WTC11 (cell line): Measurements from ENCODE around the gene GNG8. TPM values are rescaled to one million over a fixed set of nuclear protein-coding genes. Genes with fewer than 3 reads are reported as not detected.

ENCODE experiments used
- ATAC-seq: fragments of 200-7000 bp; cut with Tn5 transposase; 2 replicates; pipeline ENCODE4 v1.10.0; 2021; ENCODE audit warnings: mild to moderate bottlenecking, moderate library complexity
- CTCF ChIA-PET: fragments of 300-600 bp; sonication (Branson Sonifier 250); formaldehyde crosslinking; loops from one replicate; lab custom pipeline; 2021; ENCODE audit warnings: antibody characterized with exemption; lab: Charles Lee
- POLR2A ChIA-PET: fragments of 350-600 bp; sonication (Branson Sonifier 250); formaldehyde crosslinking; loops from one replicate; lab custom pipeline; 2021; ENCODE audit warnings: antibody characterized with exemption; lab: Charles Lee
- DNase-seq: peaks from one replicate; pipeline ENCODE4 v3.0.0; 2021; ENCODE audit warnings: low spot score
- H3K27ac Mint-ChIP-seq: 2 replicates; pipeline ENCODE4 v1.8.0; 2021; ENCODE audit warnings: mixed read lengths
- H3K27me3 Mint-ChIP-seq: 2 replicates; pipeline ENCODE4 v1.8.0; 2021; ENCODE audit warnings: low read depth, mild to moderate bottlenecking, moderate library complexity, mixed read lengths
- H3K36me3 Mint-ChIP-seq: 2 replicates; pipeline ENCODE4 v1.8.0; 2021; ENCODE audit warnings: mixed read lengths
- H3K4me1 Mint-ChIP-seq: 2 replicates; pipeline ENCODE4 v1.8.0; 2022; ENCODE audit warnings: mixed read lengths
- H3K4me3 Mint-ChIP-seq: 2 replicates; pipeline ENCODE4 v1.8.0; 2021; ENCODE audit warnings: mild to moderate bottlenecking, moderate library complexity, mixed read lengths
- H3K9me3 Mint-ChIP-seq: 2 replicates; pipeline ENCODE4 v1.8.0; 2021; ENCODE audit warnings: mixed read lengths
- CTCF ChIP-seq: fragments of 200-600 bp; IDR thresholded peaks from 2 replicates; pipeline ENCODE4 v1.8.0; 2022; ENCODE audit warnings: antibody characterized with exemption
- EMX1 ChIP-seq: fragments of 250-450 bp; sonication (Bioruptor Pico); IDR thresholded peaks from 2 replicates; pipeline ENCODE4 v1.8.0; 2021; ENCODE audit warnings: mild to moderate bottlenecking
- FOXJ3 ChIP-seq: sonication (generic); formaldehyde crosslinking; IDR thresholded peaks from 2 replicates; pipeline ENCODE4 v1.9.0; 2021; ENCODE audit warnings: missing genetic modification reagents, mild to moderate bottlenecking, borderline replicate concordance
- FOXP1 ChIP-seq: sonication (generic); formaldehyde crosslinking; IDR thresholded peaks from 2 replicates; pipeline ENCODE4 v1.8.0; 2022; ENCODE audit warnings: missing genetic modification reagents, mild to moderate bottlenecking, moderate library complexity, borderline replicate concordance
- FOXP4 ChIP-seq: sonication (generic); formaldehyde crosslinking; IDR thresholded peaks from 2 replicates; pipeline ENCODE4 v1.8.0; 2022; ENCODE audit warnings: mild to moderate bottlenecking, missing genetic modification reagents
- GTF2I ChIP-seq: fragments of 250-450 bp; sonication (Bioruptor Pico); conservative IDR thresholded peaks from 2 replicates; pipeline ENCODE4 v1.4.0; 2021; ENCODE audit warnings: mild to moderate bottlenecking
- HMGXB4 ChIP-seq: sonication (generic); formaldehyde crosslinking; IDR thresholded peaks from 2 replicates; pipeline ENCODE4 v1.8.1; 2023; ENCODE audit warnings: mild to moderate bottlenecking, moderate library complexity, missing genetic modification reagents
- MYBL2 ChIP-seq: sonication (generic); formaldehyde crosslinking; IDR thresholded peaks from 2 replicates; pipeline ENCODE4 v1.8.1; 2023; ENCODE audit warnings: mild to moderate bottlenecking, moderate library complexity, missing genetic modification reagents
- NFYB ChIP-seq: sonication (generic); formaldehyde crosslinking; conservative IDR thresholded peaks from 2 replicates; pipeline ENCODE4 v1.8.0; 2022; ENCODE audit warnings: low read depth, missing genetic modification reagents
- NR2C2 ChIP-seq: sonication (generic); formaldehyde crosslinking; IDR thresholded peaks from 2 replicates; pipeline ENCODE4 v1.8.0; 2022; ENCODE audit warnings: mild to moderate bottlenecking, missing genetic modification reagents
- PRDM15 ChIP-seq: sonication (generic); formaldehyde crosslinking; IDR thresholded peaks from 2 replicates; pipeline ENCODE4 v1.8.0; 2022; ENCODE audit warnings: missing genetic modification reagents
- PRRX2 ChIP-seq: fragments of 250-450 bp; sonication (Bioruptor Pico); IDR thresholded peaks from 2 replicates; pipeline ENCODE4 v1.8.0; 2021; ENCODE audit warnings: mild to moderate bottlenecking
- TEAD4 ChIP-seq: sonication (generic); formaldehyde crosslinking; IDR thresholded peaks from 2 replicates; pipeline ENCODE4 v1.8.0; 2022; ENCODE audit warnings: mild to moderate bottlenecking, missing genetic modification reagents
- TP53 ChIP-seq: sonication (generic); formaldehyde crosslinking; IDR thresholded peaks from 2 replicates; pipeline ENCODE4 v1.8.1; 2023; ENCODE audit warnings: mild to moderate bottlenecking, missing genetic modification reagents
- USF2 ChIP-seq: sonication (generic); formaldehyde crosslinking; IDR thresholded peaks from 2 replicates; pipeline ENCODE4 v1.8.1; 2023; ENCODE audit warnings: mild to moderate bottlenecking, missing genetic modification reagents, moderate library complexity
- ZBTB21 ChIP-seq: sonication (generic); formaldehyde crosslinking; IDR thresholded peaks from 2 replicates; pipeline ENCODE4 v1.8.1; 2023; ENCODE audit warnings: mild to moderate bottlenecking, missing genetic modification reagents, borderline replicate concordance
- ZNF219 ChIP-seq: sonication (generic); formaldehyde crosslinking; IDR thresholded peaks from 2 replicates; pipeline ENCODE4 v1.8.0; 2023; ENCODE audit warnings: missing genetic modification reagents, mild to moderate bottlenecking, borderline replicate concordance
- ZNF317 ChIP-seq: sonication (generic); formaldehyde crosslinking; IDR thresholded peaks from 2 replicates; pipeline ENCODE4 v1.8.1; 2023; ENCODE audit warnings: low read depth, mild to moderate bottlenecking, moderate library complexity, missing genetic modification reagents, borderline replicate concordance
- ZNF512 ChIP-seq: sonication (generic); formaldehyde crosslinking; IDR thresholded peaks from 2 replicates; pipeline ENCODE4 v1.8.1; 2022; ENCODE audit warnings: missing genetic modification reagents, borderline replicate concordance
- ZSCAN18 ChIP-seq: fragments of 250-450 bp; sonication (Bioruptor Pico); IDR thresholded peaks from 2 replicates; pipeline ENCODE4 v2.1.2; 2022; ENCODE audit warnings: mild to moderate bottlenecking, moderate library complexity
- total RNA-seq: library from RNA; stranded (reverse); gene quantifications from 3 replicates; pipeline ENCODE4 v1.2.3, GENCODE V29; 2021

GNG8 gene
- total RNA-seq, 1 experiment from 2014 or later: not detected

- Mint-ChIP-seq H3K4me3 (peak overlapping the region; percentile 62), H3K36me3 (no peaks in the 10 kb centered on the region; the same call in 1 of the 2 replicates), H3K4me1 (peaks cover 6% of the 10 kb centered on the region), H3K27me3 (peaks cover 84% of the 10 kb centered on the region), H3K9me3 (no peaks in the 10 kb centered on the region), H3K27ac (no peak overlapping the region)
- ChIA-PET POLR2A (no interaction called here), CTCF (interaction anchor here (1.6 to 2.1 kb wide), 3 partner anchors 11 to 31 kb away, joined by 7 to 16 read pairs (median 9); partner anchors contain the start of gene DACT3)
- peak; percentile 37 for ATAC-seq
- DNase-seq: no peak
- TF ChIP-seq ZNF512: no peak
- peak; percentile 8; the same call in 1 of the 2 replicates for TF ChIP-seq USF2 (CRISPR knock-in tag)
- no peak for TF ChIP-seq EMX1 (CRISPR knock-in tag)
- no peak for TF ChIP-seq PRDM15 (CRISPR knock-in tag)
- TF ChIP-seq ZNF317: no peak
- no peak for TF ChIP-seq CTCF
- peak; percentile 64; the same call in 1 of the 2 replicates for TF ChIP-seq HMGXB4
- no peak for TF ChIP-seq ZBTB21 (CRISPR knock-in tag)
- 0 out of 2 replicates have a peak, but pooled peaks have one; percentile 14 for TF ChIP-seq NR2C2 (CRISPR knock-in tag)
- TF ChIP-seq FOXP1 (CRISPR knock-in tag): no peak
- no peak for TF ChIP-seq PRRX2 (CRISPR knock-in tag)
- TF ChIP-seq ZNF219 (CRISPR knock-in tag): no peak
- TF ChIP-seq MYBL2 (CRISPR knock-in tag): no peak
- no peak for TF ChIP-seq FOXJ3 (CRISPR knock-in tag)
- peak; percentile 42; the same call in 1 of the 2 replicates for TF ChIP-seq TP53 (CRISPR knock-in tag)
- TF ChIP-seq ZSCAN18: no peak
- no peak for TF ChIP-seq NFYB (CRISPR knock-in tag)
- TF ChIP-seq GTF2I (CRISPR knock-in tag): no peak
- 0 out of 2 replicates have a peak, but pooled peaks have one; percentile 57 for TF ChIP-seq FOXP4 (CRISPR knock-in tag)
- TF ChIP-seq TEAD4: no peak
Measured at GRCh38 chr19:46648060-46648960, 12.3 kb upstream of the GNG8 start.
